Fibroblast of the aortic adventitia (primary cell): ENCODE data around the gene SNAPIN. TPM values are rescaled to one million over a fixed set of nuclear protein-coding genes. Genes with fewer than 3 reads are reported as not detected.
"Not testable (repeated sequence)": the region's sequence is repeated elsewhere in the genome, so short reads cannot be mapped to it uniquely, and the experiment has no call there.

Experiments used
- DNase-seq: peaks from one replicate; pipeline ENCODE4 v3.0.0-alpha.2; 2010; ENCODE audit warnings: low read depth
- H3K4me3 ChIP-seq: 2 replicates; pipeline ENCODE4 v1.5.1; 2011; ENCODE audit warnings: low read depth, mild to moderate bottlenecking, control low read depth, low read length, moderate library complexity
- CTCF ChIP-seq: IDR thresholded peaks from 2 replicates; pipeline ENCODE4 v1.5.1; 2011; ENCODE audit warnings: mild to moderate bottlenecking, low read length, control low read depth, inconsistent platforms; ENCODE audit not compliant: insufficient read depth
- total RNA-seq: library from RNA; depleted of rRNA; stranded (reverse); fragments of >200 nt; gene quantifications from 2 replicates; pipeline ENCODE4 v1.2.3, GENCODE V29; 2012; ENCODE audit warnings: low replicate concordance

The SNAPIN gene
- total RNA-seq, 1 donor = 68.8 TPM

- no peak for TF ChIP-seq CTCF
- H3K4me3 ChIP-seq = no peak overlapping the region
Observed at GRCh38 chr1:153638261-153638660, 20.2 kb upstream of the SNAPIN start.

GRCh38 chr1:153639280-153639679 lies 19.2 kb upstream of the SNAPIN start:
- no peak for DNase-seq
- H3K4me3 ChIP-seq = no peak overlapping the region
- no peak for TF ChIP-seq CTCF

More at GRCh38 chr1:153638261-153638660, 20.2 kb upstream of the SNAPIN start:
- DNase-seq = no peak

- not testable (repeated sequence) for DNase-seq
Observed at GRCh38 chr1:153640213-153640612, 18.3 kb upstream of the SNAPIN start.

GRCh38 chr1:153640861-153641260 lies 17.6 kb upstream of the SNAPIN start:
- no peak overlapping the region for H3K4me3 ChIP-seq
- no peak for TF ChIP-seq CTCF
- no peak for DNase-seq

More at GRCh38 chr1:153640213-153640612, 18.3 kb upstream of the SNAPIN start:
- not testable (repeated sequence) for H3K4me3 ChIP-seq

- TF ChIP-seq CTCF = no peak
- no peak for DNase-seq
- no peak overlapping the region for H3K4me3 ChIP-seq
Observed at GRCh38 chr1:153642161-153642560, 16.3 kb upstream of the SNAPIN start.

GRCh38 chr1:153643100-153643499 lies 15.4 kb upstream of the SNAPIN start:
- H3K4me3 ChIP-seq = no peak overlapping the region
- TF ChIP-seq CTCF = no peak

GRCh38 chr1:153643816-153644215 lies 14.7 kb upstream of the SNAPIN start:
- DNase-seq = no peak
- no peak overlapping the region for H3K4me3 ChIP-seq
- TF ChIP-seq CTCF = no peak

More at GRCh38 chr1:153643100-153643499, 15.4 kb upstream of the SNAPIN start:
- no peak for DNase-seq
